HFFc6 (cell line): ENCODE results near the gene LGALS16. TPM values are rescaled to one million over a fixed set of nuclear protein-coding genes. Genes with fewer than 3 reads are reported as not detected.
A peak's percentile ranks its signal among the peaks of the same experiment; 100 is the strongest.

ENCODE experiments used
- DNase-seq: peaks from one replicate; pipeline ENCODE4 v3.0.0-alpha.2; 2018
- H3K27ac Mint-ChIP-seq: 2 replicates; pipeline ENCODE4 v1.8.0; 2020; ENCODE audit warnings: mild to moderate bottlenecking, mixed read lengths
- H3K27me3 Mint-ChIP-seq: 2 replicates; pipeline ENCODE4 v1.8.0; 2021; ENCODE audit warnings: mild to moderate bottlenecking, moderate library complexity, mixed read lengths; ENCODE audit not compliant: insufficient read depth
- H3K36me3 Mint-ChIP-seq: 2 replicates; pipeline ENCODE4 v1.8.0; 2021; ENCODE audit warnings: low read depth, mixed read lengths
- H3K4me1 Mint-ChIP-seq: 2 replicates; pipeline ENCODE4 v1.8.0; 2020; ENCODE audit warnings: low read depth, mixed read lengths
- H3K4me3 Mint-ChIP-seq: 2 replicates; pipeline ENCODE4 v1.8.0; 2020; ENCODE audit warnings: mild to moderate bottlenecking, moderate library complexity, mixed read lengths
- H3K9me3 Mint-ChIP-seq: 2 replicates; pipeline ENCODE4 v1.8.0; 2020; ENCODE audit warnings: mild to moderate bottlenecking, mixed read lengths
- CTCF ChIP-seq: fragments of 200-600 bp; sonication (generic); IDR thresholded peaks from 2 replicates; pipeline ENCODE4 v1.5.0; 2021; ENCODE audit warnings: antibody characterized with exemption, mild to moderate bottlenecking
- total RNA-seq, 6 experiments: library from RNA; stranded (reverse); fragmentation: NEBNext Ultra II Directional; extraction: Animal tissue kit (Norgen Biotek cat#: 25700); gene quantifications; 2 replicates in 1 of 6; 3 replicates in 5 of 6; pipeline ENCODE4 v1.2.3, GENCODE V29; 2021

The LGALS16 gene
- total RNA-seq, 6 experiments from 2014 or later: not detected

GRCh38 chr19:39677961-39678889 is 22.5 kb downstream of the LGALS16 start:
- H3K27ac Mint-ChIP-seq: no peak overlapping the region
- DNase-seq: no peak
- no peak for TF ChIP-seq CTCF
- H3K4me1 Mint-ChIP-seq: no peaks in the 10 kb centered on the region
- peaks cover 6% of the 10 kb centered on the region for H3K27me3 Mint-ChIP-seq
- H3K36me3 Mint-ChIP-seq: no peaks in the 10 kb centered on the region
- H3K4me3 Mint-ChIP-seq: peak overlapping the region; percentile 16; the same call in 1 of the 2 replicates
- H3K9me3 Mint-ChIP-seq: no peaks in the 10 kb centered on the region

GRCh38 chr19:39679056-39679790 is 23.5 kb downstream of the LGALS16 start:
- Mint-ChIP-seq H3K9me3 (no peaks in the 10 kb centered on the region), H3K4me3 (no peak overlapping the region), H3K36me3 (no peaks in the 10 kb centered on the region), H3K4me1 (no peaks in the 10 kb centered on the region), H3K27me3 (peaks cover 6% of the 10 kb centered on the region), H3K27ac (no peak overlapping the region)
- no peak for TF ChIP-seq CTCF
- DNase-seq: no peak

GRCh38 chr19:39679791-39680168 is 24.1 kb downstream of the LGALS16 start:
- Mint-ChIP-seq H3K9me3 (no peaks in the 10 kb centered on the region), H3K36me3 (no peaks in the 10 kb centered on the region), H3K4me3 (no peak overlapping the region), H3K27ac (no peak overlapping the region), H3K4me1 (no peaks in the 10 kb centered on the region), H3K27me3 (peaks cover 6% of the 10 kb centered on the region)
- TF ChIP-seq CTCF: no peak
- no peak for DNase-seq

GRCh38 chr19:39680593-39680992 is 24.9 kb downstream of the LGALS16 start:
- DNase-seq: no peak
- no peaks in the 10 kb centered on the region for H3K4me1 Mint-ChIP-seq
- H3K9me3 Mint-ChIP-seq: no peaks in the 10 kb centered on the region
- no peak for TF ChIP-seq CTCF
- no peaks in the 10 kb centered on the region for H3K36me3 Mint-ChIP-seq
- H3K4me3 Mint-ChIP-seq: no peak overlapping the region
- H3K27ac Mint-ChIP-seq: no peak overlapping the region
- peaks cover 6% of the 10 kb centered on the region for H3K27me3 Mint-ChIP-seq

GRCh38 chr19:39681416-39681815 is 25.7 kb downstream of the LGALS16 start:
- H3K4me1 Mint-ChIP-seq: no peaks in the 10 kb centered on the region
- H3K9me3 Mint-ChIP-seq: no peaks in the 10 kb centered on the region
- no peaks in the 10 kb centered on the region for H3K36me3 Mint-ChIP-seq
- no peak for TF ChIP-seq CTCF
- H3K4me3 Mint-ChIP-seq: no peak overlapping the region
- peaks cover 9% of the 10 kb centered on the region for H3K27me3 Mint-ChIP-seq
- no peak overlapping the region for H3K27ac Mint-ChIP-seq
- no peak for DNase-seq
